CD14-positive monocyte (primary cell): ENCODE data around the gene HAPLN3. TPM values are rescaled to one million over a fixed set of nuclear protein-coding genes. Genes with fewer than 3 reads are reported as not detected.
"Not testable (repeated sequence)": the region's sequence is repeated elsewhere in the genome, so short reads cannot be mapped to it uniquely, and the experiment has no call there.

Experiments
- DNase-seq, 3 donors: peaks; one replicate each; pipeline ENCODE4 v3.0.0-alpha.2; 2011 to 2022
- H2AFZ ChIP-seq: 2 replicates; pipeline ENCODE4 v1.6.0; 2012; ENCODE audit warnings: mild to moderate bottlenecking, low read depth, low read length, inconsistent platforms; ENCODE audit not compliant: insufficient read depth, poor library complexity, severe bottlenecking
- H3K27ac ChIP-seq, 2 donors: 1 replicate in 1 of 2; 2 replicates in 1 of 2; pipeline ENCODE4 v1.5.1; 2012 to 2013; ENCODE audit warnings: low read length in 2 of 2, control low read depth in 1 of 2, inconsistent platforms in 1 of 2, low read depth in 1 of 2, mild to moderate bottlenecking in 1 of 2
- H3K27me3 ChIP-seq, 2 donors: one replicate each; pipeline versions ENCODE4 v1.6.0 to v1.6.1; 2011 to 2013; ENCODE audit warnings: low read length in 2 of 2; ENCODE audit not compliant: control insufficient read depth in 2 of 2, insufficient read depth in 2 of 2
- H3K36me3 ChIP-seq, 2 donors: replicated peaks in 1 of 2; 1 replicate in 1 of 2; 2 replicates in 1 of 2; pipeline versions ENCODE4 v1.5.1 to v1.6.1; 2012 to 2013; ENCODE audit warnings: low read length in 2 of 2, control low read depth in 1 of 2, inconsistent platforms in 1 of 2, mild to moderate bottlenecking in 1 of 2; ENCODE audit not compliant: insufficient read depth in 2 of 2, control insufficient read depth in 1 of 2
- H3K4me1 ChIP-seq, 2 donors: 1 replicate in 1 of 2; 2 replicates in 1 of 2; pipeline versions ENCODE4 v1.5.1 to v1.6.1; 2012 to 2013; ENCODE audit warnings: low read length in 2 of 2, control low read depth in 1 of 2, inconsistent platforms in 1 of 2, mild to moderate bottlenecking in 1 of 2, moderate library complexity in 1 of 2; ENCODE audit not compliant: insufficient read depth in 2 of 2, control insufficient read depth in 1 of 2
- H3K4me2 ChIP-seq: replicated peaks from 2 replicates; pipeline ENCODE3; 2012; ENCODE audit warnings: low read length, moderate library complexity, mild to moderate bottlenecking; ENCODE audit not compliant: poor library complexity, severe bottlenecking; ENCODE audit errors: extremely low read depth
- H3K4me3 ChIP-seq, 3 experiments: fragments of 200-600 bp in 1 of 3; sonication (generic) in 1 of 3; replicated peaks in 1 of 3; 1 replicate in 2 of 3; 2 replicates in 1 of 3; pipeline ENCODE4 v1.5.1; 2011 to 2013; ENCODE audit warnings: low read length in 3 of 3, mild to moderate bottlenecking in 3 of 3, control low read depth in 2 of 3, low read depth in 2 of 3, inconsistent platforms in 1 of 3, moderate library complexity in 1 of 3
- H3K79me2 ChIP-seq: 2 replicates; pipeline ENCODE4 v1.6.0; 2012; ENCODE audit warnings: mild to moderate bottlenecking, control low read depth, inconsistent platforms, low read length, moderate library complexity; ENCODE audit not compliant: insufficient read depth
- H3K9ac ChIP-seq: 2 replicates; pipeline ENCODE4 v1.6.0; 2017; ENCODE audit warnings: low read length, mild to moderate bottlenecking; ENCODE audit not compliant: insufficient read depth, poor library complexity, severe bottlenecking
- H3K9me3 ChIP-seq, 2 donors: replicated peaks in 1 of 2; 1 replicate in 1 of 2; 2 replicates in 1 of 2; pipeline versions ENCODE4 v1.5.1 to v1.6.1; 2012 to 2013; ENCODE audit warnings: low read length in 2 of 2, control low read depth in 1 of 2; ENCODE audit not compliant: control insufficient read depth in 1 of 2, insufficient read depth in 1 of 2
- H4K20me1 ChIP-seq: 2 replicates; pipeline ENCODE4 v1.6.0; 2012; ENCODE audit warnings: mild to moderate bottlenecking, low read length, control low read depth, moderate library complexity; ENCODE audit not compliant: insufficient read depth
- H3K27ac Mint-ChIP-seq, 7 donors: one replicate each; pipeline ENCODE4 v1.8.0; 2020; ENCODE audit warnings: mild to moderate bottlenecking in 7 of 7, mixed read lengths in 7 of 7, moderate library complexity in 6 of 7, inconsistent platforms in 2 of 7
- H3K27me3 Mint-ChIP-seq, 3 donors: one replicate each; pipeline ENCODE4 v1.8.0; 2021 to 2022; ENCODE audit warnings: low read depth in 3 of 3, mild to moderate bottlenecking in 3 of 3, mixed read lengths in 3 of 3, moderate library complexity in 3 of 3, inconsistent platforms in 1 of 3
- H3K36me3 Mint-ChIP-seq, 2 donors: one replicate each; pipeline ENCODE4 v1.8.0; 2020; ENCODE audit warnings: mixed read lengths in 2 of 2, inconsistent platforms in 1 of 2, mild to moderate bottlenecking in 1 of 2
- H3K4me1 Mint-ChIP-seq: one replicate; pipeline ENCODE4 v1.8.0; 2020; ENCODE audit warnings: mild to moderate bottlenecking, mixed read lengths
- H3K4me3 Mint-ChIP-seq, 2 donors: one replicate each; pipeline ENCODE4 v1.8.0; 2020; ENCODE audit warnings: mild to moderate bottlenecking in 2 of 2, mixed read lengths in 2 of 2, moderate library complexity in 1 of 2
- H3K9me3 Mint-ChIP-seq, 7 donors: one replicate each; pipeline ENCODE4 v1.8.0; 2020 to 2022; ENCODE audit warnings: mixed read lengths in 7 of 7, mild to moderate bottlenecking in 6 of 7, moderate library complexity in 6 of 7, inconsistent platforms in 2 of 7
- WGBS: methylation state at CpG from one replicate; pipeline ENCODE4 v1.1.5; 2013; ENCODE audit warnings: missing lambda C conversion rate; ENCODE audit not compliant: insufficient coverage; 5-methylcytosine and 5-hydroxymethylcytosine counted together
- intact Hi-C, 2 donors: fragments of 100-400 bp; cut with micrococcal nuclease; formaldehyde crosslinking; loops; one replicate each; pipeline versions ENCODE4 v1.15.0 to v1.15.1; 2023
- polyA plus RNA-seq, 3 donors: library from polyadenylated mRNA; depleted of rRNA in 1 of 3; unstranded in 2 of 3; stranded (reverse) in 1 of 3; fragments of 300-500 nt in 2 of 3; fragments of >200 nt in 1 of 3; fragmentation: Illumina TruSeq in 2 of 3; gene quantifications; 1 replicate in 2 of 3; 2 replicates in 1 of 3; pipeline ENCODE4 v1.2.3, GENCODE V29; 2012 to 2021
- TF ChIP-seq, protein P1 (sequence below): fragments of 200-600 bp; IDR thresholded peaks from one replicate; pipeline ENCODE4 v1.8.0; 2022; ENCODE audit warnings: antibody characterized with exemption, mild to moderate bottlenecking

HAPLN3 gene
- polyA plus RNA-seq, 3 donors = 0.60 to 2.8 (median 0.65) TPM

- H3K9me3 ChIP-seq = peaks cover 7 to 11% of the 10 kb centered on the region in 2 donors
- WGBS = no CpG with 5 or more reads among the region's 2 CpGs
These were observed 35.2 kb upstream of the HAPLN3 start for GRCh38 chr15:88930579-88930978.

DNA sequence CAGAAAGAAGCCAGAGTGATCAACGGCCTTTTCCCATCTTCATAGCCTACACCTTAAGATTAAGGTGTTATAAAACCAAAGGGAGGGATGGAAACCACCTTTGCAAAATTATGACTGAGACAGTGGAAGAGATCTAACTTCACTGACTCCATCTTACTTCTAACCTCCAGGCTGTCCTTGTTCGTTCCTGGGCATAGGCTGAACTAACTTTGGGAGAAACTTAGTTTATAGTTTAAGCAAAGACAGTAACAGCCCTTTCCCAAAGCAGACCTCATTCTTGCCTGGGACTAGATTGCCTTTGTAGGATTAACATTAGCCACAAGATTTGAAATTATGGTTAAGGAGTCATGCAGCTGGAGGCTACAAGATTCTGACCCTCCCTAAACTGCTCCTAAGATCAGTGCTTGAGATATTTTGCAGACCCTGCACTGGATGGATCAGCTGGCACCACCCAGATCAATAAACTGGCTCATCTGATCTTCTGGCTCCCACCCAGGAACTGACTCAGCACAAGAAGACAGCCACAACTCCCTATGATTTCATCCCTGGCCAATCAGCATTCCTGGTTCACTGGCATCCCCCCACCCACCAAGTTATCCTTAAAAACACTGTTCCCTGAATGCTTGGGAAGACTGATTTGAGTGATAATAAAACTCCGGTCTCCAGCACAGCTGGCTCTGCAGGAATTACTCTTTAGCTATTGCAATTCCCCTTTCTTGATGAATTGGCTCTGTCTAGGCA, 34.2 kb upstream of the HAPLN3 start:
- H3K79me2 ChIP-seq, H4K20me1 ChIP-seq, H3K4me3 Mint-ChIP-seq, H3K27me3 Mint-ChIP-seq, DNase-seq, H3K4me1 Mint-ChIP-seq, H3K36me3 ChIP-seq, H3K27ac ChIP-seq, H3K4me3 ChIP-seq, H3K9ac ChIP-seq, H3K4me1 ChIP-seq, H3K9me3 ChIP-seq, H3K36me3 Mint-ChIP-seq, H3K27ac Mint-ChIP-seq, intact Hi-C loops, H3K27me3 ChIP-seq, H3K4me2 ChIP-seq, H2AFZ ChIP-seq: not testable (repeated sequence)
- WGBS = no CpG with 5 or more reads among the region's 3 CpGs
- peaks cover 0 to 21% (median 10%) of the 10 kb centered on the region in 7 donors for H3K9me3 Mint-ChIP-seq

More at GRCh38 chr15:88930579-88930978, 35.2 kb upstream of the HAPLN3 start:
- no peaks in the 10 kb centered on the region for H3K36me3 ChIP-seq
- no peaks in the 10 kb centered on the region for H3K79me2 ChIP-seq
- H3K4me1 Mint-ChIP-seq = no peaks in the 10 kb centered on the region
- no peak overlapping the region for H3K27ac ChIP-seq
- TF ChIP-seq, protein P1, sequence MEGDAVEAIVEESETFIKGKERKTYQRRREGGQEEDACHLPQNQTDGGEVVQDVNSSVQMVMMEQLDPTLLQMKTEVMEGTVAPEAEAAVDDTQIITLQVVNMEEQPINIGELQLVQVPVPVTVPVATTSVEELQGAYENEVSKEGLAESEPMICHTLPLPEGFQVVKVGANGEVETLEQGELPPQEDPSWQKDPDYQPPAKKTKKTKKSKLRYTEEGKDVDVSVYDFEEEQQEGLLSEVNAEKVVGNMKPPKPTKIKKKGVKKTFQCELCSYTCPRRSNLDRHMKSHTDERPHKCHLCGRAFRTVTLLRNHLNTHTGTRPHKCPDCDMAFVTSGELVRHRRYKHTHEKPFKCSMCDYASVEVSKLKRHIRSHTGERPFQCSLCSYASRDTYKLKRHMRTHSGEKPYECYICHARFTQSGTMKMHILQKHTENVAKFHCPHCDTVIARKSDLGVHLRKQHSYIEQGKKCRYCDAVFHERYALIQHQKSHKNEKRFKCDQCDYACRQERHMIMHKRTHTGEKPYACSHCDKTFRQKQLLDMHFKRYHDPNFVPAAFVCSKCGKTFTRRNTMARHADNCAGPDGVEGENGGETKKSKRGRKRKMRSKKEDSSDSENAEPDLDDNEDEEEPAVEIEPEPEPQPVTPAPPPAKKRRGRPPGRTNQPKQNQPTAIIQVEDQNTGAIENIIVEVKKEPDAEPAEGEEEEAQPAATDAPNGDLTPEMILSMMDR = no peak
- no peak overlapping the region for H3K4me3 ChIP-seq
- H3K4me1 ChIP-seq = no peaks in the 10 kb centered on the region
- no peaks in the 10 kb centered on the region for H3K27me3 ChIP-seq
- no peaks in the 10 kb centered on the region for H4K20me1 ChIP-seq
- no peaks in the 10 kb centered on the region for H3K36me3 Mint-ChIP-seq
- peaks cover 2 to 23% (median 16%) of the 10 kb centered on the region in 7 donors for H3K9me3 Mint-ChIP-seq
- H2AFZ ChIP-seq = no peak overlapping the region
- peaks cover 0 to 7% (median 2%) of the 10 kb centered on the region in 3 donors for H3K27me3 Mint-ChIP-seq
- H3K4me2 ChIP-seq = no peak overlapping the region
- intact Hi-C loops = no loop called here
- DNase-seq = no peak
- no peak overlapping the region for H3K9ac ChIP-seq
- H3K4me3 Mint-ChIP-seq = no peak overlapping the region
- H3K27ac Mint-ChIP-seq = no peak overlapping the region

GRCh38 chr15:88928192-88928591, 32.8 kb upstream of the HAPLN3 start:
- H3K4me3 ChIP-seq, H3K4me1 Mint-ChIP-seq, H3K27me3 ChIP-seq: not testable (repeated sequence)

GRCh38 chr15:88925648-88926047, 30.3 kb upstream of the HAPLN3 start:
- H3K27me3 Mint-ChIP-seq, H3K36me3 Mint-ChIP-seq, H3K9ac ChIP-seq, H3K4me3 Mint-ChIP-seq, H2AFZ ChIP-seq, H3K4me1 Mint-ChIP-seq, H3K4me3 ChIP-seq, H3K36me3 ChIP-seq, H3K79me2 ChIP-seq, H3K27ac Mint-ChIP-seq, H3K4me1 ChIP-seq, H3K9me3 ChIP-seq, H3K27me3 ChIP-seq, DNase-seq, H4K20me1 ChIP-seq, intact Hi-C loops, H3K4me2 ChIP-seq, H3K27ac ChIP-seq: not testable (repeated sequence)
- WGBS = no CpG with 5 or more reads among the region's 2 CpGs
- peaks cover 0 to 13% (median 7%) of the 10 kb centered on the region in 7 donors for H3K9me3 Mint-ChIP-seq

More at GRCh38 chr15:88928192-88928591, 32.8 kb upstream of the HAPLN3 start:
- H3K9me3 ChIP-seq, H3K79me2 ChIP-seq, H2AFZ ChIP-seq, H3K27me3 Mint-ChIP-seq, H4K20me1 ChIP-seq, DNase-seq, H3K4me2 ChIP-seq, H3K4me1 ChIP-seq, H3K4me3 Mint-ChIP-seq, H3K36me3 Mint-ChIP-seq, H3K27ac ChIP-seq, intact Hi-C loops, H3K9ac ChIP-seq, H3K36me3 ChIP-seq: not testable (repeated sequence)
- Mint-ChIP-seq H3K9me3 (peaks cover 0 to 14% (median 7%) of the 10 kb centered on the region in 7 donors), H3K27ac (peak overlapping the region in 1 of 7 donors; percentile 64)
